BLaER1 (cell line): ENCODE data around the gene FOS.

Experiments
- H3K27ac ChIP-seq: shearing (Covaris generic); formaldehyde crosslinking; 2 replicates; pipeline ENCODE4 v1.8.1; 2022
- H3K27me3 ChIP-seq: shearing (Covaris generic); formaldehyde crosslinking; 2 replicates; pipeline ENCODE4 v1.8.1; 2022
- H3K36me3 ChIP-seq: shearing (Covaris generic); formaldehyde crosslinking; 2 replicates; pipeline ENCODE4 v1.8.1; 2022
- H3K4me1 ChIP-seq: shearing (Covaris generic); formaldehyde crosslinking; 2 replicates; pipeline ENCODE4 v1.8.1; 2022
- H3K4me2 ChIP-seq: shearing (Covaris generic); formaldehyde crosslinking; 2 replicates; pipeline ENCODE4 v1.8.1; 2022
- H3K4me3 ChIP-seq: shearing (Covaris generic); formaldehyde crosslinking; 2 replicates; pipeline ENCODE4 v1.8.1; 2022
- H3K9ac ChIP-seq: shearing (Covaris generic); formaldehyde crosslinking; 2 replicates; pipeline ENCODE4 v1.8.1; 2022
- H3K9me3 ChIP-seq: shearing (Covaris generic); formaldehyde crosslinking; 2 replicates; pipeline ENCODE4 v1.8.1; 2022
- H4K20me1 ChIP-seq: shearing (Covaris generic); formaldehyde crosslinking; 2 replicates; pipeline ENCODE4 v1.8.1; 2022
- Cebpa-rat ChIP-seq: shearing (Covaris generic); IDR thresholded peaks from 2 replicates; pipeline ENCODE4 v1.8.1; 2022

The FOS gene

GRCh38 chr14:75311356-75311755, 32.7 kb downstream of the FOS start:
- Histone ChIP-seq H3K27ac (no peak overlapping the region), H3K4me3 (no peak overlapping the region), H4K20me1 (no peaks in the 10 kb centered on the region), H3K36me3 (no peaks in the 10 kb centered on the region), H3K9me3 (no peaks in the 10 kb centered on the region), H3K27me3 (no peaks in the 10 kb centered on the region), H3K4me1 (peaks cover 16% of the 10 kb centered on the region), H3K4me2 (no peak overlapping the region; the same call in 1 of the 2 replicates), H3K9ac (no peak overlapping the region)
- no peak for TF ChIP-seq Cebpa-rat

GRCh38 chr14:75312341-75312740, 33.7 kb downstream of the FOS start:
- no peaks in the 10 kb centered on the region for H3K27me3 ChIP-seq
- no peak overlapping the region for H3K4me2 ChIP-seq
- TF ChIP-seq Cebpa-rat, result no peak
- peaks cover 16% of the 10 kb centered on the region for H3K4me1 ChIP-seq
- H3K9me3 ChIP-seq, result no peaks in the 10 kb centered on the region
- H3K4me3 ChIP-seq, result no peak overlapping the region
- no peaks in the 10 kb centered on the region for H4K20me1 ChIP-seq
- H3K36me3 ChIP-seq, result no peaks in the 10 kb centered on the region
- no peak overlapping the region for H3K9ac ChIP-seq
- no peak overlapping the region for H3K27ac ChIP-seq

- Histone ChIP-seq H3K4me3 (no peak overlapping the region), H3K4me2 (no peak overlapping the region), H3K36me3 (no peaks in the 10 kb centered on the region), H3K9ac (no peak overlapping the region), H4K20me1 (no peaks in the 10 kb centered on the region), H3K27ac (no peak overlapping the region), H3K4me1 (peaks cover 16% of the 10 kb centered on the region), H3K27me3 (no peaks in the 10 kb centered on the region), H3K9me3 (no peaks in the 10 kb centered on the region)
- no peak for TF ChIP-seq Cebpa-rat
Observed at GRCh38 chr14:75313294-75313693, 34.7 kb downstream of the FOS start.

GRCh38 chr14:75315144-75315543, 36.5 kb downstream of the FOS start:
- Histone ChIP-seq H3K4me2 (no peak overlapping the region), H3K4me1 (peaks cover 16% of the 10 kb centered on the region), H3K9ac (no peak overlapping the region), H3K36me3 (no peaks in the 10 kb centered on the region), H4K20me1 (no peaks in the 10 kb centered on the region), H3K27me3 (no peaks in the 10 kb centered on the region), H3K27ac (no peak overlapping the region), H3K4me3 (no peak overlapping the region), H3K9me3 (no peaks in the 10 kb centered on the region)
- TF ChIP-seq Cebpa-rat, result no peak

DNA sequence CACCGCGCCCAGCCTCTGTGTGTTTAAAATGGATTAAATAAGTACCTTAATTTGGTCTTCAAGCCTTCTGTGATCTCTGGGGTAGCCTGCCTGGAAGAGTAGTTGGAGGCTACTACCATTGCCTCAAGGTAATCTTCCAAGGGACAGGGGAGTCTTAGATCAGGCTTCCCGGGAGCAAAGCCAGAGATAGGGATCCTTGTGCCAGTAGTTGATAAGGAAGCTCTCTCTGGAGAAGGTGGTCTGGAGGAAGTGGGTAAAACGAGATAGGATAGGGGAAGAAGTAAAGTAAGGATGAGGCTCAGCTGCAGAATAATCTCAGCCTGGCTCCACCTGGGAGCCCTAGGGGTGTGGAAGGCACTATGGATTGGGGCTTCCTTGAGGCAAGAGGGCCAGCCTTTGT, 38.5 kb downstream of the FOS start:
- TF ChIP-seq Cebpa-rat, result no peak
- Histone ChIP-seq H3K9ac (no peak overlapping the region), H3K27me3 (no peaks in the 10 kb centered on the region)

DNA sequence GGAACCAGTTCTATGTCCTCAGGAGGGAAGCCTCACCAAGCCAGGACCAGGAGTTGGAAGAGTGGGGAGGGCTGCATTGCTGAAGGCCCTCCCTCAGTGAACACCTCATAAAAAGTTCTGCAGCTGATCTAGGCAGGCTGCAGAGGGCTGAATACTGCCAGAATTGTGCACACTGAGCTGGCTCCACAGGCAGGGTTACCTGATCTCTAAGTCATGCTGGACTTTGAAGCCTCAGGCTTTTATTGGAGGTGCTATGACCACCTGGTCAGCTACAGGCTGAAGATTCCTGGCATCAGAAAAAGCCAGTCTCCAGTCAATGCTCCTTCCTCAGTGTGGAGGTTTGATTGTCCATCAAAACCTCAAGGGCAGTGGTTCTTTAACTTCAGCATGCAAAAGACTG, 39.7 kb downstream of the FOS start:
- Histone ChIP-seq H3K4me2 (no peak overlapping the region), H3K4me3 (no peak overlapping the region), H3K4me1 (peaks cover 6% of the 10 kb centered on the region), H3K36me3 (no peaks in the 10 kb centered on the region), H3K9ac (no peak overlapping the region), H3K9me3 (no peaks in the 10 kb centered on the region), H3K27ac (no peak overlapping the region), H3K27me3 (no peaks in the 10 kb centered on the region), H4K20me1 (no peaks in the 10 kb centered on the region)
- TF ChIP-seq Cebpa-rat, result no peak

More for the DNA sequence above, 38.5 kb downstream of the FOS start:
- no peaks in the 10 kb centered on the region for H3K36me3 ChIP-seq
- H4K20me1 ChIP-seq, result no peaks in the 10 kb centered on the region
- H3K4me2 ChIP-seq, result no peak overlapping the region
- peaks cover 6% of the 10 kb centered on the region for H3K4me1 ChIP-seq
- H3K27ac ChIP-seq, result no peak overlapping the region
- no peaks in the 10 kb centered on the region for H3K9me3 ChIP-seq
- no peak overlapping the region for H3K4me3 ChIP-seq

DNA sequence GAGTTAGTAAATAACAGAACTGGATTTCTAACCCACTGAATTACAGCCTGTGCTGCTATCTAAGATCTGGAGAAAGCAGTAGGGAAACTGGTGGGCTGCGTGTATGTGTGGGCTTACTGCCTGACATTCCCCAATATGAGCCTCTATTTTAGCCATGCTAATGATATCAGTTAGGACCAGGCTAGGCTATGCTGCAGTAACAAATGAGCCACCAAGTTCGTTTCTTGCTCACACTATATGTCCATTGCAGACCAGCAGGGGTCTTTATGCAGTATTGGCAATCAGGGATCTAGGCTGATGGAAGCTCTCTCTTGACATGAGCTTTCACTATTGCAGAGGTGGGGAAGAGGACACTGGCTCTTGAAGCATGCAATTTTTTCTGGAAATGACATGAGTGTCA, 40.4 kb downstream of the FOS start:
- H3K9me3 ChIP-seq, result no peaks in the 10 kb centered on the region
- H3K27ac ChIP-seq, result no peak overlapping the region
- no peak overlapping the region for H3K4me3 ChIP-seq
- peaks cover 6% of the 10 kb centered on the region for H3K4me1 ChIP-seq
- H3K4me2 ChIP-seq, result no peak overlapping the region
- H3K9ac ChIP-seq, result no peak overlapping the region
- no peak for TF ChIP-seq Cebpa-rat
- no peaks in the 10 kb centered on the region for H3K36me3 ChIP-seq
- H4K20me1 ChIP-seq, result no peaks in the 10 kb centered on the region
- H3K27me3 ChIP-seq, result no peaks in the 10 kb centered on the region

DNA sequence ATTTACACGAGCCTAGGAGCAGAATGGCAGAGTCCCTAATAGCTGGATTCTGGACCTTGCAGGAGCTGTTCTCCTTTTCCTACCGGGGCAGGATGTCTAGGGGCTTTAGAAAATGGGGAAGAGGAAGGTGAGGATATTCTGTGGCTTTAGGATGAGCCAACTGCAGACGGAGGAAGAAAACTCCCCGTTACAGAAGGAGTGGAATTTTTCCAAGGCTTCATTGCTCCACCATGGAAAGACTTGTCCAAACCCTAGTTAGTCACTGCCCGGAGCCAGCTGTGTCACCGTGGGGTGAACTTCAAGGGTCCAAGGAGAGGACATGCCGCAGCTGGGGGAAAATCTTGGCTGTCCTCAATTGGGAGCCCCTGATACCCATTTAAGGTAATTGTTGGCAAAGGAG, 41.6 kb downstream of the FOS start:
- H3K9ac ChIP-seq, result no peak overlapping the region
- no peak for TF ChIP-seq Cebpa-rat
- no peak overlapping the region for H3K27ac ChIP-seq
- no peaks in the 10 kb centered on the region for H3K9me3 ChIP-seq
- peaks cover 1% of the 10 kb centered on the region for H3K4me1 ChIP-seq
- no peaks in the 10 kb centered on the region for H3K27me3 ChIP-seq
- no peak overlapping the region for H3K4me2 ChIP-seq
- no peak overlapping the region for H3K4me3 ChIP-seq
- no peaks in the 10 kb centered on the region for H4K20me1 ChIP-seq
- no peaks in the 10 kb centered on the region for H3K36me3 ChIP-seq

- H3K27me3 ChIP-seq, result no peaks in the 10 kb centered on the region
- no peaks in the 10 kb centered on the region for H3K36me3 ChIP-seq
- H3K4me1 ChIP-seq, result no peaks in the 10 kb centered on the region
- TF ChIP-seq Cebpa-rat, result no peak
- H3K4me2 ChIP-seq, result no peak overlapping the region
- H3K9me3 ChIP-seq, result no peaks in the 10 kb centered on the region
- H3K9ac ChIP-seq, result no peak overlapping the region
- no peak overlapping the region for H3K27ac ChIP-seq
- H3K4me3 ChIP-seq, result no peak overlapping the region
- no peaks in the 10 kb centered on the region for H4K20me1 ChIP-seq
Observed at GRCh38 chr14:75322746-75323145, 44.1 kb downstream of the FOS start.

DNA sequence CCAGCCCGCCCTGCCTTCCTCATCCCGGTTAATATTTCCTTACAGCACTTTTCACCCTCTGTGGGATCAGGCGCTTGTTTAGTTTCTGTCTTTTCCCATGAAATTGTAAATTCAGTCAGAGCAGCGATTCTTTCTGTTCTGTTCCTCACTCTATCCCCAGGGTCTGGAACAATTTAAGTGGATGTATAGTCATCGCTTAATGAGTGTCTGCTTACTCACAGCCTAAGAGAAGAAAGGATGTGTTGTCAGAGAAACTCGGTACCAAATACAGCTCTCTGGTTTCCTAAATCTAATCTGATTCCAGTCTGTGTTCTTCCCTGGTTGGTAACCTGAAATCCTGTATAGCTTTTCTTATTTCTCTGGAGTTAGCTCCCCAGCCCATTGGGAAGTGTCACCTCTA, 44.9 kb downstream of the FOS start:
- Histone ChIP-seq H4K20me1 (no peaks in the 10 kb centered on the region), H3K9me3 (no peaks in the 10 kb centered on the region), H3K9ac (no peak overlapping the region), H3K27ac (no peak overlapping the region), H3K36me3 (no peaks in the 10 kb centered on the region), H3K4me1 (no peaks in the 10 kb centered on the region), H3K4me3 (no peak overlapping the region), H3K4me2 (no peak overlapping the region), H3K27me3 (no peaks in the 10 kb centered on the region)
- TF ChIP-seq Cebpa-rat, result no peak

- Histone ChIP-seq H3K4me1 (peaks cover 23% of the 10 kb centered on the region), H3K4me2 (no peak overlapping the region), H3K4me3 (no peak overlapping the region), H4K20me1 (no peaks in the 10 kb centered on the region), H3K36me3 (no peaks in the 10 kb centered on the region), H3K27me3 (no peaks in the 10 kb centered on the region), H3K9ac (no peak overlapping the region), H3K9me3 (no peaks in the 10 kb centered on the region), H3K27ac (no peak overlapping the region)
- no peak for TF ChIP-seq Cebpa-rat
Observed at GRCh38 chr14:75328558-75329155, 50.0 kb downstream of the FOS start.
